ENCODE data around the gene COL4A1.

GRCh38 chr13:110336681-110337080 is 29.7 kb upstream of the COL4A1 start:
- TF ChIP-seq YY1 (IDR thresholded peaks at IDR 0.05; ENCODE audit: low read depth), result no peak
- no peak for TF ChIP-seq RAD21 (IDR thresholded peaks at IDR 0.05; ENCODE audit: low read depth)
- no peak for TF ChIP-seq REST (IDR thresholded peaks at IDR 0.05; ENCODE audit: low read depth)
- TF ChIP-seq FOXM1 (IDR thresholded peaks at IDR 0.05; ENCODE audit: borderline replicate concordance, low read depth), result no peak
- TF ChIP-seq EP300 (IDR thresholded peaks at IDR 0.05; ENCODE audit: borderline replicate concordance), result no peak
- TF ChIP-seq TAF1 (IDR thresholded peaks at IDR 0.05; ENCODE audit: low read depth), result no peak
- TF ChIP-seq MAX (IDR thresholded peaks at IDR 0.05), result no peak
- TF ChIP-seq TCF12 (IDR thresholded peaks at IDR 0.05; ENCODE audit: low read depth), result no peak
- TF ChIP-seq CEBPB (IDR thresholded peaks at IDR 0.05), result no peak
- TF ChIP-seq CREB1 (IDR thresholded peaks at IDR 0.05; ENCODE audit: low read depth), result no peak

All from Ishikawa (cell line).